ENCODE results near the gene PHACTR4. TPM values are rescaled to one million over a fixed set of nuclear protein-coding genes. Genes with fewer than 3 reads are reported as not detected.
"Not testable (repeated sequence)": the region's sequence is repeated elsewhere in the genome, so short reads cannot be mapped to it uniquely, and the experiment has no call there.

The PHACTR4 gene
- polyA plus RNA-seq, 1 donor (not counting 4 experiments of a cell fraction or from before 2014, with no cell fraction given), result 12.2 TPM

DNA sequence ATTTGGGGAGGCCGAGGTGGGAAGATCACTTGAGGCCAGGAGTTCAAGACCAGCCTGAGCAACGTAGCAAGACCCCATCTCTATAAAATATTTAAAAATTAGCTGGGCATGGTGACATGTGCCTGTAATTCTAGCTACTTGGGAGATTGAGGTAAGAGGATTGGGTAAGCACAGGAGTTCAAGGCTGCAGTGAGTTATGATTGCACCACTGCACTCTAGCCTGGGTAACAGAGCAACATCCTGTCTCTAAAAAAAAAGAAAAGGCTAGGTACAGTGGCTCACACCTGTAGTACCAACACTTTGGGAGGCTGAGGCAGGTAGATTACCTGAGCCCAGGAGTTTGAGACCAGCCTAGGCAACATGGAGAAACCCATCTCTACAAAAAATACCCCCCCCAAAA lies 100.6 kb downstream of the PHACTR4 start:
- H2AFZ ChIP-seq (ENCODE audit: control insufficient read depth, low read length), result no peak overlapping the region
- no peak overlapping the region for H3K27ac ChIP-seq (ENCODE audit: control insufficient read depth, insufficient read depth, low read length)
- H4K20me1 ChIP-seq (ENCODE audit: control insufficient read depth, extremely low read depth, insufficient read depth, low read length), result no peaks in the 10 kb centered on the region
- H3K9ac ChIP-seq (ENCODE audit: control insufficient read depth, extremely low read depth, insufficient read depth, low read length), result no peak overlapping the region
- no peaks in the 10 kb centered on the region for H3K27me3 ChIP-seq (ENCODE audit: control insufficient read depth, extremely low read depth, insufficient read depth, low read length)
- no peaks in the 10 kb centered on the region for H3K9me1 ChIP-seq (ENCODE audit: control insufficient read depth, extremely low read depth, insufficient read depth, low read length)
- no peak overlapping the region for H3K4me3 ChIP-seq (ENCODE audit: control insufficient read depth in 2 of 3, extremely low read depth in 1 of 3, insufficient read depth in 2 of 3, low read depth in 1 of 3, low read length in 3 of 3)
- TF ChIP-seq CTCF (optimal IDR thresholded peaks at IDR 0.05 in 1 of 3, IDR thresholded peaks at IDR 0.05 in 1 of 3, conservative IDR thresholded peaks at IDR 0.05 in 1 of 3; ENCODE audit: extremely low read depth in 1 of 3, insufficient read depth in 2 of 3, low read length in 3 of 3), result no peak
- TF ChIP-seq EZH2 (IDR thresholded peaks at IDR 0.05; ENCODE audit: low read length), result no peak
- H3K79me2 ChIP-seq (ENCODE audit: control insufficient read depth, insufficient read depth, low read length), result no peaks in the 10 kb centered on the region
- H3K9me3 ChIP-seq (ENCODE audit: control insufficient read depth, low read depth, low read length), result no peaks in the 10 kb centered on the region
- H3K4me1 ChIP-seq (ENCODE audit: control insufficient read depth, extremely low read depth, insufficient read depth, low read length), result no peaks in the 10 kb centered on the region
- dilution Hi-C loops (cut with MboI; ENCODE audit: extremely low pct_ligation_motif_present, low sequenced_read_pairs), result no loop called here
- H3K36me3 ChIP-seq (ENCODE audit: control insufficient read depth in 2 of 2, extremely low read depth in 1 of 2, insufficient read depth in 2 of 2, low read length in 2 of 2), result peaks cover 8 to 11% of the 10 kb centered on the region in 2 experiments
- no peak for DNase-seq (ENCODE audit: low read depth, low spot score)
- FAIRE-seq, result no peak
- no peak overlapping the region for H3K4me2 ChIP-seq (ENCODE audit: control insufficient read depth, extremely low read depth, insufficient read depth, low read depth, low read length)

GRCh38 chr1:28479497-28479896 lies 110.0 kb downstream of the PHACTR4 start:
- H4K20me1 ChIP-seq (ENCODE audit: control insufficient read depth, extremely low read depth, insufficient read depth, low read length); H3K9me1 ChIP-seq (ENCODE audit: control insufficient read depth, extremely low read depth, insufficient read depth, low read length); H3K4me2 ChIP-seq (ENCODE audit: control insufficient read depth, extremely low read depth, insufficient read depth, low read depth, low read length); H3K9me3 ChIP-seq (ENCODE audit: control insufficient read depth, low read depth, low read length); H3K27ac ChIP-seq (ENCODE audit: control insufficient read depth, insufficient read depth, low read length); H3K27me3 ChIP-seq (ENCODE audit: control insufficient read depth, extremely low read depth, insufficient read depth, low read length); FAIRE-seq; dilution Hi-C loops (cut with MboI; ENCODE audit: extremely low pct_ligation_motif_present, low sequenced_read_pairs); H3K79me2 ChIP-seq (ENCODE audit: control insufficient read depth, insufficient read depth, low read length); H3K4me1 ChIP-seq (ENCODE audit: control insufficient read depth, extremely low read depth, insufficient read depth, low read length); DNase-seq (ENCODE audit: low read depth, low spot score); H3K4me3 ChIP-seq (ENCODE audit: control insufficient read depth in 2 of 3, extremely low read depth in 1 of 3, insufficient read depth in 2 of 3, low read depth in 1 of 3, low read length in 3 of 3); H2AFZ ChIP-seq (ENCODE audit: control insufficient read depth, low read length); H3K9ac ChIP-seq (ENCODE audit: control insufficient read depth, extremely low read depth, insufficient read depth, low read length): not testable (repeated sequence)
- peaks cover 16 to 21% of the 10 kb centered on the region in 2 experiments for H3K36me3 ChIP-seq (ENCODE audit: control insufficient read depth in 2 of 2, extremely low read depth in 1 of 2, insufficient read depth in 2 of 2, low read length in 2 of 2)

- no peaks in the 10 kb centered on the region for H4K20me1 ChIP-seq (ENCODE audit: control insufficient read depth, extremely low read depth, insufficient read depth, low read length)
- H3K36me3 ChIP-seq (ENCODE audit: control insufficient read depth in 2 of 2, extremely low read depth in 1 of 2, insufficient read depth in 2 of 2, low read length in 2 of 2), result peaks cover 16 to 20% of the 10 kb centered on the region in 2 experiments
- H3K9me1 ChIP-seq (ENCODE audit: control insufficient read depth, extremely low read depth, insufficient read depth, low read length), result no peaks in the 10 kb centered on the region
- no peak overlapping the region for H3K27ac ChIP-seq (ENCODE audit: control insufficient read depth, insufficient read depth, low read length)
- H3K9me3 ChIP-seq (ENCODE audit: control insufficient read depth, low read depth, low read length), result no peaks in the 10 kb centered on the region
- H3K79me2 ChIP-seq (ENCODE audit: control insufficient read depth, insufficient read depth, low read length), result no peaks in the 10 kb centered on the region
- DNase-seq (ENCODE audit: low read depth, low spot score), result no peak
- no peak overlapping the region for H3K9ac ChIP-seq (ENCODE audit: control insufficient read depth, extremely low read depth, insufficient read depth, low read length)
- H2AFZ ChIP-seq (ENCODE audit: control insufficient read depth, low read length), result no peak overlapping the region
- no peak overlapping the region for H3K4me3 ChIP-seq (ENCODE audit: control insufficient read depth in 2 of 3, extremely low read depth in 1 of 3, insufficient read depth in 2 of 3, low read depth in 1 of 3, low read length in 3 of 3)
- TF ChIP-seq CTCF (optimal IDR thresholded peaks at IDR 0.05 in 1 of 3, IDR thresholded peaks at IDR 0.05 in 1 of 3, conservative IDR thresholded peaks at IDR 0.05 in 1 of 3; ENCODE audit: extremely low read depth in 1 of 3, insufficient read depth in 2 of 3, low read length in 3 of 3), result no peak
- TF ChIP-seq EZH2 (IDR thresholded peaks at IDR 0.05; ENCODE audit: low read length), result no peak
- H3K4me1 ChIP-seq (ENCODE audit: control insufficient read depth, extremely low read depth, insufficient read depth, low read length), result no peaks in the 10 kb centered on the region
- H3K27me3 ChIP-seq (ENCODE audit: control insufficient read depth, extremely low read depth, insufficient read depth, low read length), result no peaks in the 10 kb centered on the region
- dilution Hi-C loops (cut with MboI; ENCODE audit: extremely low pct_ligation_motif_present, low sequenced_read_pairs), result no loop called here
- FAIRE-seq, result no peak
- no peak overlapping the region for H3K4me2 ChIP-seq (ENCODE audit: control insufficient read depth, extremely low read depth, insufficient read depth, low read depth, low read length)
These were observed 110.8 kb downstream of the PHACTR4 start for GRCh38 chr1:28480308-28480707.

All from keratinocyte (primary cell).